MG63 (cell line): ENCODE measurements around the gene PALS1. TPM values are rescaled to one million over a fixed set of nuclear protein-coding genes. Genes with fewer than 3 reads are reported as not detected.

Source experiments
- DNase-seq: peaks from one replicate; pipeline ENCODE4 v3.0.0-alpha.2; 2020
- H3K27me3 ChIP-seq: fragments of 250-450 bp; sonication (Bioruptor Pico); 2 replicates; pipeline ENCODE4 v1.5.1; 2020; ENCODE audit warnings: mild to moderate bottlenecking, moderate library complexity
- H3K36me3 ChIP-seq: fragments of 250-450 bp; sonication (Bioruptor Pico); 2 replicates; pipeline ENCODE4 v1.5.1; 2020; ENCODE audit warnings: mild to moderate bottlenecking, moderate library complexity
- H3K4me3 ChIP-seq: fragments of 250-450 bp; sonication (Bioruptor Pico); 2 replicates; pipeline ENCODE4 v1.5.1; 2020; ENCODE audit warnings: mild to moderate bottlenecking, moderate library complexity
- H3K9me3 ChIP-seq: fragments of 250-450 bp; sonication (Bioruptor Pico); 2 replicates; pipeline ENCODE4 v1.5.1; 2020; ENCODE audit warnings: mild to moderate bottlenecking, moderate library complexity
- total RNA-seq: library from RNA; depleted of rRNA; stranded (reverse); fragments of >200 nt; shearing (Covaris generic); gene quantifications from 2 replicates; pipeline ENCODE4 v1.2.3, GENCODE V29; 2014; ENCODE audit warnings: low replicate concordance; rRNA removed

PALS1 gene
- total RNA-seq = 8.5 and 16.3 TPM in 2 replicates

DNA sequence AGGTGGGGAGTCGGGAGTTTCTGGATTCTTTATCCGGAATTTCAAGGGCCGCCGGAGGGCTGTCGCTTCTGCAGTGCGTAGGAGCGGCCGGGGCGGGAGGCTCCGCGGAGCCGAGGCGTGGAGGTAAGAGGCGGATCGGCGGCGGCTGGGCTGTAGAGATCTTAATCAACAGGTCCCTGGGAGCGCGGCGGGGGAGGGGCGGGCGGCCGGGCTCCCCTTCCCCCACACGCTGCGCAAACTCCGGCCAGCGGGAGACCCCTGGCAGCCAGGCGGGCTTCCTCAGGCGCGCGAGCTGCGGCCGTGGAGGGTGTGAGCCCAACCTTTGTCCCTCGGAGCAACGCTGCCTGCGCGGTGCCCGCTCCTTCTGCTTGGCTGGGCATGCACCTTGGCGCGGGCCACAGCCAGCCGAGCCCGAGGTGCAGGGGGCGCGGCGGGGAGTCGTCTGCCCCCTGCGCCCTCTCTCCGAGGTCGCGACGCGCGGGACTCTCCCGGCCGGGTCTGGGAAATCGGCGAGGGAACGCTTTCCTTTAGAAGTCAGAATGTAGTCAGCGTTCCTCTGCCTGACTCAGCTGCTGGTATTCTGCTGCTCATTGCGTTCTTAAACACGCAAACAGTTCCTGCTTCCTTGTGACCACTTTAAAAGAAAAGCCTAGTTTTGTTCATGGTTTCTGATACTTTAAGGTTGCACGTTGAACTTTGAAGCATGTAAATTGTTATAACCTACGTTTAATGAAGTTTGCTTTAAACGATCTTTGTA, at the start of gene PALS1:
TSS of gene PALS1 (plus strand) at position 25 of the 757 bp plus-strand sequence. CDS start 37,736 bp downstream, outside the sequence.
- DNase-seq = peak; percentile 58
- H3K27me3 ChIP-seq = no peaks in the 10 kb centered on the region
- peak within 1 kb of the TSS; percentile 90 for H3K4me3 ChIP-seq
- H3K36me3 ChIP-seq = peaks cover 3% of the 10 kb centered on the region; the same call in 1 of the 2 replicates
- no peaks in the 10 kb centered on the region for H3K9me3 ChIP-seq

DNA sequence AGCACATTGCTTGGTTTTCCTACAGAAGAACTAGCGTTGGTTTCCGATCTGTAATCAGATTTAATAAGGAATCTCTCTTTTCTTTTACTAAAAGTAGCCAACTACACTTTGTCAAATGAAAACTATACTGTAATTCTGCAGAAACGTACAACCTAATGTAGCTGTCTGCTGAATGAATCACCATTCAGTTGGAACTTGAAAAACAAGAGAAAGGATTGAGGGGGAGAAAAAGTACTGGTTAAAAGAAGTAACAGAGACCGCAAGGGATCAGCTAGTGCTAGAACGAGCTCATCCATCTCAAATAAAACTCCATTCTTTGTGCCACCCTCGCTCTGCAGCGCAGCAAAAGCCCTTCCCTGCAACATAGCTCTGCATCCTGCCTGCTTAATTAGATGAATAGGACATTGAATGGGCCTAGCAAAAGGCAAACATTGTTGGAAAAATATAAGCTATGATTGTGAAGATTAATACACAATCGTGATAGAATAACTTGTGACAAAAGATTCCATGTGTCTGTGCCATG, 49.4 kb upstream of the PALS1 start:
- Histone ChIP-seq H3K4me3 (no peak overlapping the region), H3K27me3 (no peaks in the 10 kb centered on the region), H3K36me3 (no peaks in the 10 kb centered on the region), H3K9me3 (no peaks in the 10 kb centered on the region)
- DNase-seq = no peak

DNA sequence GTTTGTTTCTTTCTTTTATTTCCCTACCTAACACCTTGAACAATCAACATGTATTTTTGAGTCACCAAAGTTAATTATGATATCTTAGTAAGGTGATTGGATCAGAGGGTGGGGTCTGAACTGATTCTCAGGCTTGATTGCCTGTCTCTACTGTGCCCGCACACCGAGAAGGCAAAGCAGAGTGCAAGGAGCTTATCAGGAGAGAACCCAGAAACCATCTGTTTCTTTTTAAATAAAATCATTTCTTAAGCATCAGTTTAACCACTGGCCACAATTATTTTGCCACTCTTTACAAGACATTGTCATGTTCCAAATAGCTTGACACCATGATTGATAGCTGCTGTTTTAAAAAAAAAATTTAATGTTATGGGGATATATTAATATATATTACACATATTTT, 48.9 kb upstream of the PALS1 start:
- no peak for DNase-seq
- Histone ChIP-seq H3K36me3 (no peaks in the 10 kb centered on the region), H3K27me3 (no peaks in the 10 kb centered on the region), H3K9me3 (no peaks in the 10 kb centered on the region), H3K4me3 (no peak overlapping the region)

DNA sequence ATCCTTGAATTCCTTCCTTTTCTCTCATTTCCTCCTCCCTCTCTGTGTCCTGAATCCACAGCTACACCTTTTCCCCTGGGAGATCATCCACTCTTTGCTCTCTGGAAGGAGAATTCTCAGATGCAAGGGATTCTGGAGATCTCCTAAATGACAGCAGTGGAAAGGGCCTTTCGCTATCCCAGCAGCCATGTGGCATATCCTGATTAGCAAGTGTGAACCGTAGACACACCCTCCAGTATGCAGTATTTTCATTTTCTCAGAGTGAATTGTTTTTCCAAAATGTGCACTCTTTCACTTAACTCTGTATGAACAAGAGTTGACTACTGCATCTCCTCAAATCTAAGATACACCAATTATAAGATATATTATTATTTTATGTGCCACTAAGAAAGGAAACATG, 46.0 kb upstream of the PALS1 start:
- no peak for DNase-seq
- no peak overlapping the region for H3K4me3 ChIP-seq
- no peaks in the 10 kb centered on the region for H3K27me3 ChIP-seq
- H3K36me3 ChIP-seq = no peaks in the 10 kb centered on the region
- H3K9me3 ChIP-seq = no peaks in the 10 kb centered on the region

DNA sequence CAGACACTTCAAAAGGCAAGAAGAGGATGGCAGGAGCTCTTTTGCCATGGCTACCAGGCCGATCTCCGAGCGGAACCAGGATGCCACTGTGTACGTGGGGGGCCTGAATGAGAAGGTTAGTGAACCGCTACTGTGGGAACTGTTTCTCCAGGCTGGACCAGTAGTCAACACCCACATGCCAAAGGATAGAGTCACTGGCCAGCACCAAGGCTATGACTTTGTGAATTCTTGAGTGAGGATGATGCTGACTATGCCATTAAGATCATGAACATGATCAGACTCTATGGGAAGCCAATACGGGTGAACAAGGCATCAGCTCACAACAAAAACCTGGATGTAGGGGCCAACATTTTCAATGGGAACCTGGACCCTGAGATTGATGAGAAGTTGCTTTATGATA, 42.2 kb upstream of the PALS1 start:
- H3K9me3 ChIP-seq = no peaks in the 10 kb centered on the region
- DNase-seq = no peak
- H3K36me3 ChIP-seq = no peaks in the 10 kb centered on the region
- H3K4me3 ChIP-seq = no peak overlapping the region
- H3K27me3 ChIP-seq = no peaks in the 10 kb centered on the region

DNA sequence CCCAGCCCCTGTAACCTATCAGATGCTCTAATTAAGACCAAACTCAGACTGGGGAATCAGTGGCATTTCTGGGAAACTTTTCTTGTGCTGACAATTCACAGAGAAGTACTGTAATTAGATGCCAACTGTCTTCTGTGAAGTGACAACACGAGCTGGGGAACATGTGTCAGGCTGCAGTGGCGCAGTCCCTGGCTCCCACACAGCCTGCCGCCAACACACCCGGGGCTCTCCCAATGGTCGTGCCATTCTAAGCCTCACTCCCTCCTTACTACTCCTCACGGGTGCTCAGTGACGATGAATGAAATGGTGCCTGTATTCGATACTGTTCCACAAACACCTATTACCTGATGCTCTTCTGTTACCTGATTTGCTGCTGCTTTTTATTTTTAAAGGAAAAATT, 33.4 kb upstream of the PALS1 start:
- H3K4me3 ChIP-seq = no peak overlapping the region
- no peaks in the 10 kb centered on the region for H3K27me3 ChIP-seq
- no peaks in the 10 kb centered on the region for H3K9me3 ChIP-seq
- no peak for DNase-seq
- H3K36me3 ChIP-seq = no peaks in the 10 kb centered on the region

DNA sequence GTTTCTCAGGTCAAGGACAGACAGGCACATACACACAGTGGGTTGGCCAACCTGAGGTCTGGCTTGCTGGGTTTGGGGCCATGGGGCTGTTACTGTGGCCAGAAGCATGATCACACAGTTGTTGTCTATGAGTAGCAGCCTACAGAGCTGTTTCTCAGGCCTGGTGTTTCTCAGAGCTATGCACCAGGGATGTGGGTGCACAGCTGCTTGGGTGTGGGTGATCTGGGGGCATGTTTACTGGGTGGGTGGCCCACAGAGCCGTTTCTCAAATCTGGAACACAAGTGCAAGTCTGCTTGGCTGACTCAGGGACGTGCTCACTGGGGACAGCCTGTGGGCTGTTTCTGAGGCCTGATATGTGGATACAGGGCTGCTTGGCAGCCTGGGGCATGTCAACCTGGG, 23.1 kb upstream of the PALS1 start:
- Histone ChIP-seq H3K36me3 (no peaks in the 10 kb centered on the region), H3K4me3 (no peak overlapping the region), H3K27me3 (no peaks in the 10 kb centered on the region)

DNA sequence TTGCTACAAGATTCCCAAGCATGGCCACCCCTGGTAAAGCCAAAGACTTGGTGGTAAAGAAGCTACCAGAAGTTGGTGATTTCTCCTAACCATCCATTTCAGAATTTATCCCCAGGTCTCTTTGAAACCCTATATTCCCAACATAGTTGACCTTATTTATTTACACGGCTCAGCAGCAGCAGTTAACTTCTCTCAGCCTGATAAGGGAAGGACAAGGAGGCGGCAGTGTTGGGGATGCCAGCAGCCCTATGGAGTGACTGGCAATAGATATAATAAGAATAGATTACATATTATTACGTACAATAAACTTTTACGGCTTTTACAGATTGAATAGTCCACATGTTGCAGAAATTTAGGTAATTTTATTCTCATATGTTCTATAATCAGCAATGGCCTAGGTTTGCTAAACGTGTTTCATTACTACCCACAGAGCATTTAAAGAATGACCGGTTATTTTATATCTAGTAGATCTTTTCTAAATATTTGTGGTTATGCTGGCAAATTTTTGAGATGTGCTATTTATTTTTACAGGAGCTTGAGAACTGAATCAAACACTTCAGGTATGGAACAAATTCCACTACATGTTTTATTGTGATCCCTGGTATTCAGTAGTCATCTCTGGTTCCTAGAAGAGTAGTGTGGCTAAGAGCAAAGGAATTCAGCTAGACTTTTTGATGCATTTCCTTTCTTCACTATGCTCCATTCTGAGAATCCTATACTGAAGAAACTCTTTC, 19.8 kb upstream of the PALS1 start:
- Histone ChIP-seq H3K4me3 (no peak overlapping the region), H3K36me3 (no peaks in the 10 kb centered on the region), H3K27me3 (no peaks in the 10 kb centered on the region), H3K9me3 (peaks cover 2% of the 10 kb centered on the region; the same call in 1 of the 2 replicates)
- no peak for DNase-seq

More for the DNA sequence above, 23.1 kb upstream of the PALS1 start:
- DNase-seq = no peak
- peaks cover 2% of the 10 kb centered on the region; the same call in 1 of the 2 replicates for H3K9me3 ChIP-seq

DNA sequence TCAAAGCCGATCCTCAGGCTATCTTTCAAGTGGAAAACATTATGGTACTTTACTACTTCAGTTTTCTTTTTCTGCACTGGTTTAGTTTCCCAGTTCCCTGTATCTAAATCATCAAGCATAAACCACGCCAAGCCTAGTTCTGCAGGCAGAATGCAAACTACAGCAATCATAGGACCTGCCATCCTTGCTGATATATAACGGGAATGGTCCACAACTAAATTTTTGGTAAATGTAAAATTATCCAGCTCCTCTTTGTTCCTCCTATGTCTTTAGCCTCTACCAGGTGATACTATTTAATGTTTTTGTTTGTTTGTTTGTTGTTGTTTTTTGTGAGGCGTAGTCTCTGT, 19.3 kb upstream of the PALS1 start:
- Histone ChIP-seq H3K9me3 (peaks cover 2% of the 10 kb centered on the region; the same call in 1 of the 2 replicates), H3K4me3 (no peak overlapping the region), H3K27me3 (no peaks in the 10 kb centered on the region), H3K36me3 (no peaks in the 10 kb centered on the region)
- DNase-seq = no peak

DNA sequence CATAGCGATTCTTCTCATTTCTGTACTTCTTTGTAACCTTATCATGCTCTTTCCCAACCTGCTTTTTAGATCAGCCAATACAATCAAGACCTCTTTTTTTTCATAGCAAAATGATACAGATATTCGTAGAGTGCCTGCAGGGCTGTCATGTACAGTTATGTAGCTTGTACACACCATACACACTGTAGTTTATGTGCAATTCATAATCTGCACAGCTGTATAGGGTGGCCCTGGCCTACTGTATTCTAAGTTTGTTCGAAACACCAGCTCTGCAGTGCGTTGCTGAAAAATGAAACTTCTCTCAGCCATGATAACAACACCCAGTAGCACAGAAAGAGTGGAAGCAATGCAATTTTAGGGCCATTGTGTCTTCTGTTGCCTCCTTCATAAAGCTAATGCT, 15.7 kb upstream of the PALS1 start:
- no peaks in the 10 kb centered on the region for H3K27me3 ChIP-seq
- no peaks in the 10 kb centered on the region for H3K36me3 ChIP-seq
- no peaks in the 10 kb centered on the region for H3K9me3 ChIP-seq
- DNase-seq = no peak
- H3K4me3 ChIP-seq = no peak overlapping the region

DNA sequence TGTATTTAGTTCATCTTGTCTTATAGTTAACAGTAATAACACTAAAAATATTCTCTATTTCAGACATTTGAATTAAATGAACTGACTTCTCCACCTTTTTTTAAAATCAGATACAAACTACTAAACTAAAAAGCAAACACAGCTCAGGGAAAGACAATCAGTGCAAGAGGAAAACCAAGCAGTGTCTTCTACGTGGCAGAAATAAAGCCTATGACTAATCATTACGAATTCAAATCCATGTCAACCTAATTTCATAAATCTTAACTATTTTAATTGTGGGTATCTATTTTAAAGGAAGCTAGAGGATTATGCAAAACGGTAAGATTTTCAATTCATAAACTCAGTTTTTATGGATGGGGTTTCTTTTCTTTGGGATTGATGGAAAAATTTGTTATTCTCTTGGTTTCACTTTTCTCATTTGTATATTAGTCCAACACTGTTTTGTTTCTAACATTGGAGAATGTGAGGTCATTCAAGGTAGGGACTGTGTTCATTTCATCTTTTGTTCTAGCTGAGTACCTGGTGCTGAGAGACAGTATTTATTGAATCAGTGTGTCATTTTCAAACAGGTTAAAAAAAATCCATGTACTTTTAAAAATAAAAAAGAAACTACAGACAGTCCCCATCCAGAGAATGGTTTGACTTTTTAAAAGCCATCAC, 12.8 kb upstream of the PALS1 start:
- no peaks in the 10 kb centered on the region for H3K36me3 ChIP-seq
- no peak for DNase-seq
- no peaks in the 10 kb centered on the region for H3K9me3 ChIP-seq
- no peaks in the 10 kb centered on the region for H3K27me3 ChIP-seq
- H3K4me3 ChIP-seq = peak overlapping the region; percentile 28

DNA sequence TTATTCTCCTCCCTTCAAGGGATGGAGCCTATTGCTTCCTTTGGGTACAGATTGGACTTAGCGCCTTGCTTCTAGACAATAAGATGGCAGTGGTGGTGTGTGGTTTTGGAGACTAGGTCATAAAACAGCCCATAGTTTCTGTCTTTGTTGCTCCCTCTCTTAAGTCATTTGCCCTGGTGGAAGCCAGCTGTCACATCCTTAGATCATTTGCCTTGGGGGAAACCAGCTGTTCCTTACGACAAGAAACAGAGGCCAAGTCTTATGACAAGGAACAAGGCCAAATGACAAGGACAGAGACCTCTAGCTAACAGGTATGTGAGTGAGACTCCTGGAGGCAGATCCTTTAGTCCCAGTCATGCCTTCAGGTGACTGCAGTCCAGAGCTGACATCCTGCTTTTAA, 9.2 kb upstream of the PALS1 start:
- no peak for DNase-seq
- Histone ChIP-seq H3K4me3 (no peak overlapping the region), H3K36me3 (no peaks in the 10 kb centered on the region), H3K9me3 (no peaks in the 10 kb centered on the region), H3K27me3 (no peaks in the 10 kb centered on the region)

DNA sequence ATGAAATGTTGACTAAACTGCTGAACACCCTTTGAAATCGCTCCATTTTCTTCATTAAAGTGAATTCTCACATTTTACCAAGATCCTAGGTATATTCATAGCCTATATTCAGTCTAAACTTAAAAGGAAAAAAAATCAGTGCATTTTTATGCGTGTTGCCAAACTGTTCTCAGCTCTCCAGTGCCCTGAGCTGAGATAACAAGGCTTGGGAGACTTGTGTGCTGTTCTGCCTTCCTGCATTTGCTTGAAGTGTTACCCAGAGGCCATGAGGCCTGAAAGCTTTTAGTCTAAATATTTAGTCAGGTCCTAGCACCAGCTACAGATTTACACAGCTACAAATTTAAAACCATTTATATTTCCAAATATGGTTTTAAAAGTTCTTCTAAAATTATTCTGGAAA, 8.6 kb upstream of the PALS1 start:
- H3K36me3 ChIP-seq = no peaks in the 10 kb centered on the region
- no peaks in the 10 kb centered on the region for H3K9me3 ChIP-seq
- no peaks in the 10 kb centered on the region for H3K27me3 ChIP-seq
- no peak overlapping the region for H3K4me3 ChIP-seq
- no peak for DNase-seq

DNA sequence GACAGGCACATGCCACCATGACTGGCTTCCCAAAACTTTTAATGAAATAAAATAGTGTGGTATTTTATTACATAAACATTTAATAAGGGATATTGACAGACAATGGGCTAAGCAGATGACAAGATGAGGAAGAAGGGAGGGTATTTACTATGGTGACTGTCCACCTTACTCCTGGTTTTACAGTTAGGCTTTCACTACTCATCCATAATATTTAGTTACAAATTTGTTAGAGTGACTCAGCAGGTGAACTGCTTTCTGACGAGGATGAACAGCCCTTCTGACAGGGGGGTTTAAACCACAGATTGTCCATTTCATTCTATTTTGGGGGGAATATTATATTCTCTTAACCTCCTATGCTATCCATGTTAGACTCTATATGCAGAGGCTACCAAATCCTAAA, 3.6 kb upstream of the PALS1 start:
- no peaks in the 10 kb centered on the region for H3K9me3 ChIP-seq
- no peak for DNase-seq
- no peaks in the 10 kb centered on the region for H3K27me3 ChIP-seq
- H3K36me3 ChIP-seq = no peaks in the 10 kb centered on the region
- H3K4me3 ChIP-seq = no peak overlapping the region

DNA sequence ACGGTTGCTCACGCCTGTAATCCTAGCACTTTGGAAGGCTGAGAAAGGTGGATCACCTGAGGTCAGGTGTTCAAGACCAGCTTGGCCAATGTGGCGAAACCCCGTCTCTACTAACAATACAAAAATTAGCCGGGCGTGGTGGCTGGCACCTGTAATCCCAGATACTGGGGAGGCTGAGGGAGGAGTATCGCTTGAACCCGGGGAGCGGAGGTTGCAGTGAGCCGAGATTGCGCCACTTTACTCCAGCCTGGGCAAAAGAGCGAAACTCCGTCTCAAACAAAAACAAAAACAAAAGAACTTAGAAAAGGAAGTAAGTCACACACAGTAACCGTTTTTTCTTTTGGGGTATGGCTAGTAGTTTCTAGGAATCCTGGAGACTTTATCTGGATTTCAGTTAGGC, 1.7 kb upstream of the PALS1 start:
- no peak overlapping the region for H3K4me3 ChIP-seq
- no peaks in the 10 kb centered on the region for H3K9me3 ChIP-seq
- DNase-seq = no peak
- H3K27me3 ChIP-seq = no peaks in the 10 kb centered on the region
- peaks cover 3% of the 10 kb centered on the region; the same call in 1 of the 2 replicates for H3K36me3 ChIP-seq

DNA sequence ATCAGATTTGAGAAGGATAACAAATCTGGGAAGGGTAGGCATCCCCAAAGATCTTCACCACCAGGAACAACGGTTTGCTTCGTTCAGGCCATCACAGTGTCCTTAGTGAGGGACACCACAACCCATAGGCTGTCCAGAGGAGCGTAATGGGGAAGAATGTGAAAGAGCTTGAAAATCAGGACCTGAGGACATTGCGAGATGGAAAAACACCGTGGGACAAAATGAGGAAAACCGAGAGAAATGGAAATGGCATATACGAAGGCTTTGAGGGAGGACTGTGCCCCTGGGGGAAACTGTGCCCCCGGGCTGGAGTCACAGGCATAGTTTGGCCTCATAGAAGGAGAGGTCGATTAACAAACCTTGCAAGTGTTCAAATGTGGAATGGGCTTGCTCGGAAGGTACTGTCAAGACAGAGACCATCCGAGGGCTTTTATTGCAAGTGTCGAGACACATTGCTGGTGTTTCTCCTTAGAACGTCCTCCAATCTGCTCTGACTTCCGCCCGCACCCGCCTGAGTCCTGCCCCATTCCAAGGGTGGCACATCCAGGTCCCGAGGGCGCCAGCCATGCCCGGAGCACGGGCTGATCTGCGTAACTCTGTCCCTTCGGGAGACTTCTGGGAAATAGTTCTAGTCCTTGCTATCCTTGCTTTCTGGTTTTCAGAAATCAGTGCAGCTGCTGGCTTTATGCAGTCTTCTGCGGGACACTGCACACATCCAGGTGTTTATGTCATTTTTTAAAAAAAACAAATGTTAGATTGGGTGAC, 885 bp upstream of the PALS1 start:
- no peaks in the 10 kb centered on the region for H3K27me3 ChIP-seq
- H3K36me3 ChIP-seq = peaks cover 3% of the 10 kb centered on the region; the same call in 1 of the 2 replicates
- peak overlapping the region; percentile 90 for H3K4me3 ChIP-seq
- H3K9me3 ChIP-seq = no peaks in the 10 kb centered on the region
- peak; percentile 37 for DNase-seq
